HG03064 (cell line): ENCODE data around the gene ISOC2.
"Not testable (repeated sequence)": the region's sequence is repeated elsewhere in the genome, so short reads cannot be mapped to it uniquely, and the experiment has no call there.

Experiments
- ATAC-seq: cut with Tn5 transposase; IDR thresholded peaks from one replicate; pipeline ENCODE4 v1.9.1; 2021; ENCODE audit warnings: low read depth; ENCODE audit not compliant: unreplicated experiment

ISOC2 gene

GRCh38 chr19:55461974-55462626 is 658 bp upstream of the ISOC2 start:
- ATAC-seq: no peak

GRCh38 chr19:55460670-55461258 is 678 bp downstream of the ISOC2 start:
- ATAC-seq: no peak

- ATAC-seq: no peak
Observed at GRCh38 chr19:55459950-55460657, 1.3 kb downstream of the ISOC2 start.

GRCh38 chr19:55459551-55459949 is 1.9 kb downstream of the ISOC2 start:
- ATAC-seq: no peak

- no peak for ATAC-seq
Observed at GRCh38 chr19:55457683-55458457, 3.6 kb downstream of the ISOC2 start.

GRCh38 chr19:55456347-55456746 is 5.1 kb downstream of the ISOC2 start:
- no peak for ATAC-seq

GRCh38 chr19:55455576-55456235 is 5.7 kb downstream of the ISOC2 start:
- no peak for ATAC-seq

- ATAC-seq: no peak
Observed at GRCh38 chr19:55454787-55455243, 6.6 kb downstream of the ISOC2 start.

GRCh38 chr19:55453511-55454260 is 7.8 kb downstream of the ISOC2 start:
- ATAC-seq: no peak

- ATAC-seq: no peak
Observed at GRCh38 chr19:55452749-55453346, 8.6 kb downstream of the ISOC2 start.

GRCh38 chr19:55451965-55452748 is 9.3 kb downstream of the ISOC2 start:
- no peak for ATAC-seq

GRCh38 chr19:55451163-55451964 is 10.1 kb downstream of the ISOC2 start:
- ATAC-seq: no peak

- ATAC-seq: no peak
Observed at GRCh38 chr19:55449469-55449868, 12.0 kb downstream of the ISOC2 start.

GRCh38 chr19:55448175-55448490 is 13.3 kb downstream of the ISOC2 start:
- ATAC-seq: not testable (repeated sequence)

GRCh38 chr19:55447421-55448174 is 13.8 kb downstream of the ISOC2 start:
- ATAC-seq: no peak

GRCh38 chr19:55446060-55446459 is 15.4 kb downstream of the ISOC2 start:
- ATAC-seq: no peak

GRCh38 chr19:55444646-55445045 is 16.8 kb downstream of the ISOC2 start:
- no peak for ATAC-seq
